GM19372 (cell line): ENCODE results near the gene BIVM.

Experiments
- ATAC-seq: cut with Tn5 transposase; IDR thresholded peaks from one replicate; pipeline ENCODE4 v1.9.1; 2021; ENCODE audit warnings: mild to moderate bottlenecking, low read depth, moderate library complexity; ENCODE audit not compliant: unreplicated experiment

The BIVM gene

DNA sequence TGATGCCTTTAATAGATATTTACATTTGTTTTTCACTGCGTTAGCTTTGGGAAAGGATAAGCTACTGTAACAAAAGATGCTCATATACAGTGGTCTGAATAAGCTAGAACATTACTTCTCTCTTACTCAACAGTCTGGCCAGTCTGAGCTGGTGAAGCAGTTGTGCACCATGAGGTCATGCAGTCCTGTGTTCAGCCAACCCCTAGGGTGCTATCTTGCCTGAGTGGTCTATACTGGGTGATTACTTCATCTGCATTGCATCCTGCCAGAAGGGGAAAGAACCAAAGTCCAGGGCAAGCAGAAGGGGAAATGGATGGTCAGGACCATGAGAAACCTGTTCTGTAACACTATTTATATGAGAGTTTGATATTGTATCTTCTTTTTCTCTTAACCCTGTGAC lies 78.4 kb downstream of the BIVM start:
- ATAC-seq, result no peak

- no peak for ATAC-seq
These were observed 79.6 kb downstream of the BIVM start for GRCh38 chr13:102878481-102878880.

GRCh38 chr13:102879793-102880499 lies 81.0 kb downstream of the BIVM start:
- ATAC-seq, result no peak

DNA sequence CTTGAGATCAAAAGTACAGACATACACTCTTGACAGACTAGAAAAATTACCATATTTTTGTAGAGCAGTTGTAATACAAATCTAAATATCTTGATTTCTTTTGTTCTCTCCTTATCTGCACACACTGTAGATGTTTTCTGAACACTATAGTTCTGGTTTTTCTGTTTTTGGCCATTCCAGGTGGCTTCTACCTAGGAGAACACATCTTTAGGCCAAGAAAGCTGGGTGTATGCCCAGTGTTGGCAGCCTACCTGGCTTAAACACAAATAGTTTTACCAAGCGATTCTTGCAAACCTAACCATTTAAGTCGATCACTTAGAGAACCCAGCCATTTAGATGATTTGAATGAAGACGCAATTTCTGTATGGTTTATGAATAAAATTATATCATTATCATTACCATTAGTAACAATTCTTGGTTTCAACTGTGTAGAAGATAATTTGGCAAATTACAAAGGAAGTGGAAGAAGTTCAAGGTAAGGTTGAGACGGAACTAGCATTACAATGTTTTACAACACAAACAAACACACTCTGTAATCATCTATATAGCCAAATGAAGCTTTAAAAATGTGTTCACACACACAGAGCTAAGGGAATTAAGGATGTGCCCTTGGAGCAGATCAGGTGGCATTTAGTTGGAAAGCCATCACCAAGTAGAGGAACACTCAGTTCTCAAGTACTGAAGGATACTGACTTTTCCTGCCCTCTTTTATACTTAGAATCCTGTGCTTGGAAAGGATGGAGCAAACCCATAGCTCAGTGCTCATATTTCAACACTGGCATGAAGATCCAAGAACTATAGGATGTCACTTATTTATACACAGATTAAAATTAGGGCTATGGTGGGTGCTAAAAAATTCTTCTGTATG lies 83.1 kb downstream of the BIVM start:
- no peak for ATAC-seq
